Epithelial cell of alveolus of lung (primary cell): ENCODE results near the gene SLCO1B1. TPM values are rescaled to one million over a fixed set of nuclear protein-coding genes. Genes with fewer than 3 reads are reported as not detected.

Experiments
- total RNA-seq: library from RNA; depleted of rRNA; stranded (reverse); fragments of >200 nt; gene quantifications from 2 replicates; pipeline ENCODE4 v1.2.1, GENCODE V29; 2015

The SLCO1B1 gene
- not detected in 2 replicates for total RNA-seq

GRCh38 chr12:21130998-21131397 is at the start of gene SLCO1B1:
Gene SLCO1B1, plus strand, starts transcription at chr12:21131194. Its CDS starts 10,381 bp downstream, at chr12:21141575.

Other genes starting within 250 kb of the SLCO1B1 start
- not detected in 2 replicates for gene SLCO1A2, start 203.7 kb downstream of the SLCO1B1 start, total RNA-seq
- not detected in 2 replicates for gene IAPP, start 241.7 kb downstream of the SLCO1B1 start, total RNA-seq